ENCODE measurements around the gene CRLF1.

Gene CRLF1

GRCh38 chr19:18645035-18645511 lies 38.5 kb upstream of the CRLF1 start:
- no peak for TF ChIP-seq CTCF (IDR thresholded peaks at IDR 0.05; ENCODE audit: low read depth, low read length)
- DNase-seq (ENCODE audit: extremely low read depth, low read depth) = no peak

GRCh38 chr19:18644196-18645034 lies 37.8 kb upstream of the CRLF1 start:
- no peak for TF ChIP-seq CTCF (IDR thresholded peaks at IDR 0.05; ENCODE audit: low read depth, low read length)
- DNase-seq (ENCODE audit: extremely low read depth, low read depth) = no peak

- DNase-seq (ENCODE audit: extremely low read depth, low read depth) = no peak
- TF ChIP-seq CTCF (IDR thresholded peaks at IDR 0.05; ENCODE audit: low read depth, low read length) = no peak
These were observed 33.2 kb upstream of the CRLF1 start for GRCh38 chr19:18639706-18640243.

GRCh38 chr19:18637673-18638630 lies 31.4 kb upstream of the CRLF1 start:
- no peak; the same call in 1 of the 2 replicates for TF ChIP-seq CTCF (IDR thresholded peaks at IDR 0.05; ENCODE audit: low read depth, low read length)
- DNase-seq (ENCODE audit: extremely low read depth, low read depth) = no peak

GRCh38 chr19:18636969-18637629 lies 30.5 kb upstream of the CRLF1 start, which contains the start of gene KLHL26:
KLHL26 (plus strand) TSS chr19:18637028; CDS start chr19:18637055, 27 bp downstream.
- TF ChIP-seq CTCF (IDR thresholded peaks at IDR 0.05; ENCODE audit: low read depth, low read length) = no peak
- no peak for DNase-seq (ENCODE audit: extremely low read depth, low read depth)

- DNase-seq (ENCODE audit: extremely low read depth, low read depth) = peak; percentile 88
- TF ChIP-seq CTCF (IDR thresholded peaks at IDR 0.05; ENCODE audit: low read depth, low read length) = no peak
These were observed 29.8 kb upstream of the CRLF1 start for GRCh38 chr19:18636183-18636968.

All from AG09319 (cell line).